T-helper 1 cell treated with Interleukin-12 subunit alpha and Interleukin-12 subunit beta and Interleukin-4 antibody, amounts not matched to agents 30 ng/mL and 1 ng/mL, for 36 hours (primary cell): ENCODE measurements around the gene PANK2. TPM values are rescaled to one million over a fixed set of nuclear protein-coding genes. Genes with fewer than 3 reads are reported as not detected.
"Not testable (repeated sequence)": the region's sequence is repeated elsewhere in the genome, so short reads cannot be mapped to it uniquely, and the experiment has no call there.

ENCODE experiments used
- intact Hi-C: fragments of 100-400 bp; cut with micrococcal nuclease; formaldehyde crosslinking; loops from one replicate; pipeline ENCODE4 v1.15.1; 2024
- total RNA-seq: library from RNA; stranded (reverse); gene quantifications from 2 replicates; pipeline ENCODE4 v1.2.3, GENCODE V29; 2022

The PANK2 gene
- total RNA-seq, 1 donor from 2014 or later, result 59.1 TPM

DNA sequence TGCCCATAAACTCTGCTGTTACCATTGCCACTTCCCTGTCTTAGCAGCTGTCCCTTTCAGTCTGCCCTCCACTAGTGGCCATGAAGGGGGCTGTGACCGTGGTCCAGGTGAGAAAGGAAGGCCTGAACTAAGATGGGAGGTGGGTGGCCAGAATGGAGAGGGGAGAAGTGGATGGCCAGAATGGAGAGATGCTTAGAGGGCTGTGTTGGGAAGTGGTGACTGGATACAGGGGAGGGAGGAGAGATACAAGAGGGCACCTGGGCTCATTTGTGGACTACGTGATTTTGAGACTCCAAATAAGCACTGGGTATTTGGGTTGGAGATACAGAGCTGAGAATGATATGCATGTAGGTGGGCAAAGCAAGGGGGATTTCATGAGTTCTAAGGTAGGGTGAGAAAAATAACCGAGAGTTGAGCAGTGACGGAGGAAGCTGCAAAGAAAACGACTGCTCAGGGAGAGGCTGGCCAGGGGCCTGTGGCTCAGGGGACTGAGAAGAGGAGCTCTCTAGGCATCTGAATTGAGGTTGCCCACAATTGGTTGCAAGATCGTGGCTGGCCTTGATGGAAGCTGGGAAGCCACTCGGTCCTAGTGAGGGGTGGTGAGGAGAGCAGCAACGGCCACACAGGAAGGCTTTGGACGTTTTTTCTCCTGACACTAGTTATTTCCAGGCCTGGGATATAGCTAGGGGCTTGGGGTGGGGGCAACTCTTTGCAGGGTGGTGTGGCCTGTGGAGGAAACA, 36.9 kb downstream of the PANK2 start:
- intact Hi-C loops, result no loop called here

GRCh38 chr20:3927486-3928291, 38.5 kb downstream of the PANK2 start:
- intact Hi-C loops, result no loop called here

DNA sequence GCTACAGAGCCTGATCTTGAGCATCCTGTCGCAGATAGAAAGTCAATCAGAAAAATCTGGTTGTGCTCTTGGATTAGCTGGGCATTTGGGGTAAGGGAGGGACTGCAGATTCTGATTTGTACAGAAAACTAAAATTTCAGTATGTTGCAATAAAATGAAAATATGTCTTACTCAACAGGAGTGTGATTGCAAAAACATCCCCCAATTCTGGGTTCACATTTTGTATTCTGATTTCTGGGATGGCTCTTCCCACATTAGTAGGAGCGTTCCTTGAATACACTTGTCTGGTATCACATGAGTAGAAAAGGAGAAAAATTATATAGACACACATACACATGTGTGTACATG, 40.5 kb downstream of the PANK2 start:
- intact Hi-C loops, result loop anchor here (5.0 kb wide), 1 partner anchor 158 kb away; no protein-coding TSS in a partner anchor

GRCh38 chr20:3930265-3931206, 41.3 kb downstream of the PANK2 start:
- intact Hi-C loops, result loop anchor here (5.0 kb wide), 1 partner anchor 157 kb away; no protein-coding TSS in a partner anchor

- intact Hi-C loops, result loop anchor here (5.0 kb wide), 1 partner anchor 156 kb away; no protein-coding TSS in a partner anchor
These were observed 42.5 kb downstream of the PANK2 start for GRCh38 chr20:3931664-3932063.

DNA sequence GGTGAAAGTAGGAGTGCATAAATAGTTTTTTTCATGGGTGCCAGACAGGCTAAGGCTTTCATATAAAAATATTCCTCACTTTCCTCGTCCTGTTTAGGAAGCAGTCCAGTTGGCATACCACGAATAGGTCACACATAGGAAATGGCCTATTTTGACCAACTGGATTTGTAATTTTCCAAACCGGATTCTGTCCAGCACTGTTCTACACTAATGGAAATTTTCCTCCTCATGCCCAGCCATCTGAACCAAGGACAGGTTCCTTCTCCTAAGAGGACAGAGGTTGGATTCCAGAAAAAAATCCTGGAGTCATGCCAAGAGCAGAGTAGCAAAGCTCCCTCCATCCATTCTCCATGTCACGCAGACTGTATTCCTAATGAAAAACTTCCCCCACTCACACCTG, 43.1 kb downstream of the PANK2 start:
- intact Hi-C loops, result loop anchor here (5.0 kb wide), 1 partner anchor 155 kb away; no protein-coding TSS in a partner anchor

DNA sequence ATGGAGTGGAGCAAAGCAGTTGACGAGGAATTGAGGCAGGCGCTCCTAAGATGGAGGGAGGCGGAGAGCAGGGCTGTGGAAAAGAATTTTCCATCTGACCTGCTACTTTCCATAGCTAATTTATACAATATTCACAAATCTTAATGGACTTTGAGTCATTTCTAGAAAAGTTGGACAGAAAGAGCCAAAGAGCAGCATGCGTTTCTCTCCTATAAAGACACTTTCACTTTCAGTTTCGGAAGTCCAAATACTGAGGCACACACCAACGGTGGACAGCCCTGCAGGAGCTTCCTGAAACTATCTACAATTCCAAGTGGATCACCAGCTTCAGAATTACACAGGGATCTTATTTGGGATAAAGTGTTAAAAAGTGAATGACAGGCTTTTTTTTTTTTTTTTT, 43.5 kb downstream of the PANK2 start:
- intact Hi-C loops, result loop anchor here (5.0 kb wide), 1 partner anchor 155 kb away; no protein-coding TSS in a partner anchor

- intact Hi-C loops, result loop anchor here (5.0 kb wide), 1 partner anchor 154 kb away; no protein-coding TSS in a partner anchor
These were observed 44.0 kb downstream of the PANK2 start for GRCh38 chr20:3933218-3933617.

DNA sequence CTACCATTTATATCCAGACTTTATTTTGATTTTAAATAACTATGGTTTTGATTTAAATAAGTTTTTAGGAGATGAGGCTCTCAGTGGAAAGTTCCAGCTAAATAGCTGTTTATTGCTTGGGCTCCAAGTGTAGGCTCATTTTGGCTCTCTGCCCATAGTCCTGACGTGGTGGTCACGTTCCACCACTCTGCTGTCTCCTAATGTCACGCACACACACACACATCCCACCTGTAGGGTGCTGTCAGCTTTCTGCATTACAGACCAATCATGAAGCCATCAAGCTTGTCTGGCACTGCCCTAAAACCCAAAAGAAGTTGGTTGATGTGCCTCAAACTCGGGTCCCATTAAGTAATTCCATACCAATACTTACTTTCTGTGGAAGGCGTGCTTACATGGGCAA, 45.4 kb downstream of the PANK2 start:
- intact Hi-C loops, result loop anchor here (5.0 kb wide), 1 partner anchor 153 kb away; no protein-coding TSS in a partner anchor

DNA sequence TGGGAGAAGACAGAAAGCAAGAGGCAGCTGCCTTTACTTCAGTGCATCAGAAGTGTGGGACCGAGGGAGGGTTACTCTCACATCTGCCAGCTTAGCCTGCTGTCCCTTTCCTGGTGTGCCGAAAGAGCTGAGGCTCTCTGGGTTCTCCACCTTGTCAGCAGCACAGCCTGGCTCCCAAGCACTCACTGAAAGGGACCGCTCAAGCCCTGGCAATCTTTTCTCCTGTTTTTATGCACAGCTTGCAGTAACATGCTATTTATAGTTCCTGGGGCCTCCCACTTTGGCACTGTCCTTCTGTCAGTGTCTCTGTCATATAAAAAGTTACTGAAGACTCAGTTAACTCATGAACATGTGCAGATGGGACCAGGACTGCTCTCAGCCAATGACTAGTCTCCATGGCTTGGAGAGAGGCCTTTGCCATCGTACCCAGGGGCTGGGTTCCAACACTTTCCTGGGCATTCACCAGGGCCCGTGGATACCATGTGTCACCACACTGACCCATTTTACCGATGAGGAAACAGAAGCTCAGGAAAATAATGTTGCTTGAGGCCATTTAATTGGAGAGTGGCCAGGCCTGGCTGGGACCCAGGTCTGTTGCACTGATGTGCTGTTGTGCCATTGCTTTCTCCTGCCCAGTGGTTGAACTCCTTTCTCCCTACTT, 46.2 kb downstream of the PANK2 start:
- intact Hi-C loops, result no loop called here

DNA sequence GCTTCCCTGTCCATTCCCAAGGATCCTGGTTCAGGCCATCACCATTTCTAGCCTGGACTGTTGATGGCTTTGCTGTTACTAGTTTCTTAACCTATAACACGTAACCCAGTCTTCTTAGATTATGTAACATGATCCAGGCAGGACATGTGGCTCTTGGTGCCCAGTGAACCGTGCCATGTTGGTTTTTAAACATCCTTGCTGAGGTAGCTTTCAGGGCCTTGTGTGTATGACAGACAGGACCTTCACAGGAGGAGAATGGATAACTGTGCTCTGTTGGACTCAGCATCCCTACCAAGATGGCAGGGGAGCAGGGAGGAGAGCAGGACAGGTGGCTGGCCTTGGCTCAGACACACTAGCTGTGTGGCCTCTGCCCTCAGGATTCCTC, 46.8 kb downstream of the PANK2 start:
- intact Hi-C loops, result no loop called here

DNA sequence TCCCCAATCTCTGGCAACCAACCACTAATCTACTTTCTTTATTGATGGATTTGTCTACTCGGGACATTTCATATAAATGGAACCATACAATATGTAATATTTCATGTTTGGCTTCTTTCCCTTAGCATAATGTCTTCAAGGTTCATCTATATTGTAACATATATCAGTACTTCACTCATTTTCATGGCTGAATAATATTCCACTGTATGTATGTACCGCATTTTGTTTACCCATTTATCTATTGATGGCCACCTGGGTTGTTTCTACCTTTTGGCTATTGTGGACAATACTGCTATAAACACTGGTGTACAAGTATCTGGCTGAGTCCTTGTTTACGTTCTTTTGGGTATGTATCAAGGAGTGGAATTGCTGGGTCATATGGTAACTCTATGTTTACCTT, 48.4 kb downstream of the PANK2 start:
- intact Hi-C loops, result no loop called here

GRCh38 chr20:3940905-3941304, 51.7 kb downstream of the PANK2 start:
- intact Hi-C loops, result no loop called here

DNA sequence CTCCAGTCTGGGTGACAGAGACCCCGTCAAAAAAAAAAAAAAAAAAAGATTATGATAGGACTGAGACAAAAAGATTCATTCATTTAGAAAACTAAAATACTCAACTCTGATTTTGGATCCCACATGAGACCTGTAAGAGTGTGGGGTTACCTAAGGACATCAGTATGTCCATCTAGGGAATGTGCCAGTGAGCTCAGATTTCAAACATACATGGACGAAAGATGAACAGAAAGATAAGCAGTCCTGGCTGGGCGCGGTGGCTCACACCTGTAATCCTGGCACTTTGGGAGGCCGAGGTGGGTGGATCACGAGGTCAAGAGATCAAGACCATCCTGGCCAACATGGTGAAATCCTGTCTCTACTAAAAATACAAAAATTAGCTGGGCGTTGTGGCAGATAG, 57.5 kb downstream of the PANK2 start:
- intact Hi-C loops, result not testable (repeated sequence)

GRCh38 chr20:3964719-3965118, 75.5 kb downstream of the PANK2 start:
- intact Hi-C loops, result no loop called here

DNA sequence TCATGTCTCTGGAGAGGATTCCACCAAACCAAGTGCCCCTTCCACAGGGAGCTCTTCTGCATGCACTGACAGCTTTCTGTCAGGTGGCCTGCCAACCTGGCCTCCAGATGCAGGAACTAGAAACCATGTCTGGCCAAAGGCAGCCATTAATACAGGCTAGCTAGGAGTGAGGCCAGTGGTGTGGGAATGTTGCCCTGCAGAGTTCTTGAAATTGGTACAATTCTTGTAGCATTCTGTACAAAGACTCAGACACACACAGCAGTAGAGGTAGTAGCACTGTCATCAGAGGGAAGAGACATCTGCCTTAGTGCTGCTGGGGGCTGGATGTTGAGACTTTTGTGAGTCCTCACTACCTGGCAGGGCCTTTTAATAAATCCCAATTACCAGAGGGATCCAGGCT, 77.4 kb downstream of the PANK2 start:
- intact Hi-C loops, result no loop called here

DNA sequence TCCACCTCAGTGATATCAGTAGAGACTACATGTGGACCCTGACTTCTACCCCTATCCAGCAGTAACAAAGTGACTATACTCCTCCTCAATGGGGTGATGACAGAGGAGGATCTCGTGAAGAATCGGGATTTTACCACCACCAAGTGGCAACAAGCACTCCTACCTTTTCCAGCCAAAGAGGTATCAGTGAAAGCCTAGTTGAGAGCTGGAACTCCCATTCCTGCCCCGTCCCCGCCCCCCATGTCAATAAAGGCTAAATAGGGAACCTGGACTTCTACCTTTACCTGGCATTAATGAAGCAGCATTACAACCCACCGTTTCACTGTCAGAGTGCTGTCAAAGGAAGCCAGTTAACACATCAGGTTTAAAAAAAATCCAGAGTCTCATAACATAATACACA, 80.8 kb downstream of the PANK2 start:
- intact Hi-C loops, result no loop called here

DNA sequence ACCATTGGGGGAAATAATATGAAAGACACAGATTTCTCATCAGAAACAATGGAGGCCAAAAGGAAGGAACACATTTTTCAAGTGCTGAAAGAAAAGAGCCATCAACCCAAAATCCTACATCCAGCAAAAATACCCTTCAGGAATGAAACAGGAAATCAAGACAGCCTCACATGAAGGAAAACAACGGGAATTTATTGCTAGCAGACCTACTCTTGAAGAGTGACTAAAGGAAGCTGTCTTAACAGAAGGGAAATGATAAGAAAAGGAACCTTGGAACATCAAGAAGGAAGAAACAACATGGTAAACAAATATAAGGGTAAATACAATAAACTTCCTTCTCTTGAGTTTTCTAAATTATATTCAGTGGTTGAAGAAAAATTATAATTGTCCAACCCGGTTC, 82.0 kb downstream of the PANK2 start:
- intact Hi-C loops, result no loop called here

DNA sequence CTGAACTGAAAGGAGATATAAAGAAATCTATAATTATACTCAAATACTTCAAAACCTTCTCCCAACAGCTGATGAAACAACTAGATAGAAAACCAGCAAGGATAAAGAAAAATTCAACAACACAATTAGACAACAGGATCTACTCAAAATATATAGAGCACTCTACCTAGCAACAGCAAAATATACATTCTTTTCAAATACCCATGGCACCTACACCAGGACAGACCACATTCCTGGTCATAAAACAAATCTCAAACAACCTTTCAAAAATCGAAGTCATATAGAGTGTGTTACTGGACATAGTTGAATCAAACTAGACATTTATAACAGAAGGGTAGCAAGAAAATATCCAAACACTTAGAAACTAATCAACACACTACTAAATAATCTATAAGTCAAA, 83.0 kb downstream of the PANK2 start:
- intact Hi-C loops, result no loop called here

- intact Hi-C loops, result not testable (repeated sequence)
These were observed 83.4 kb downstream of the PANK2 start for GRCh38 chr20:3972631-3973030.

DNA sequence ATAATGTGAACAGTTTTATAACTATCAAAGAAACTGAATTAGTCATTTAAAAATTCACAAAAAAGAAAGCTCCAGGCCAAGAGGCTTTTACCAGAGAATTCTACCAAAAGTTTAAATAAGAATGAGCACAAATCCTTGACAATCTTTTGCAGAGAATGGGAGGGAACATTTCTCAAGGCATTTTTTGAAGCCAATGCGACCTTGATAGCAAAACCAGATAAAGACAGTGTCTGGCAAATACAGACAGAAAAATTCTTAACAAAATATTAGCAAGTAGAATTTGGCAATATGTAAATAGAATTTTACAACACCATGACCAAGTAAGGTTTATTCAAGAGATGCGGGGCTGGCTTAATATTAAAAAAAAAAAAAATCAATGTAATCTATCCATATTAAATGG, 84.5 kb downstream of the PANK2 start:
- intact Hi-C loops, result no loop called here
